WTC11 (cell line): Measurements from ENCODE around the gene SYTL2. TPM values are rescaled to one million over a fixed set of nuclear protein-coding genes. Genes with fewer than 3 reads are reported as not detected.

ENCODE experiments used
- ATAC-seq: fragments of 200-7000 bp; cut with Tn5 transposase; 2 replicates; pipeline ENCODE4 v1.10.0; 2021; ENCODE audit warnings: mild to moderate bottlenecking, moderate library complexity
- CTCF ChIA-PET: fragments of 300-600 bp; sonication (Branson Sonifier 250); formaldehyde crosslinking; loops from one replicate; lab custom pipeline; 2021; ENCODE audit warnings: antibody characterized with exemption; lab: Charles Lee
- POLR2A ChIA-PET: fragments of 350-600 bp; sonication (Branson Sonifier 250); formaldehyde crosslinking; loops from one replicate; lab custom pipeline; 2021; ENCODE audit warnings: antibody characterized with exemption; lab: Charles Lee
- DNase-seq: peaks from one replicate; pipeline ENCODE4 v3.0.0; 2021; ENCODE audit warnings: low spot score
- H3K27ac Mint-ChIP-seq: 2 replicates; pipeline ENCODE4 v1.8.0; 2021; ENCODE audit warnings: mixed read lengths
- H3K27me3 Mint-ChIP-seq: 2 replicates; pipeline ENCODE4 v1.8.0; 2021; ENCODE audit warnings: low read depth, mild to moderate bottlenecking, moderate library complexity, mixed read lengths
- H3K36me3 Mint-ChIP-seq: 2 replicates; pipeline ENCODE4 v1.8.0; 2021; ENCODE audit warnings: mixed read lengths
- H3K4me1 Mint-ChIP-seq: 2 replicates; pipeline ENCODE4 v1.8.0; 2022; ENCODE audit warnings: mixed read lengths
- H3K4me3 Mint-ChIP-seq: 2 replicates; pipeline ENCODE4 v1.8.0; 2021; ENCODE audit warnings: mild to moderate bottlenecking, moderate library complexity, mixed read lengths
- H3K9me3 Mint-ChIP-seq: 2 replicates; pipeline ENCODE4 v1.8.0; 2021; ENCODE audit warnings: mixed read lengths
- CREB1 ChIP-seq: sonication (generic); formaldehyde crosslinking; IDR thresholded peaks from 2 replicates; pipeline ENCODE4 v1.8.0; 2023; ENCODE audit warnings: mild to moderate bottlenecking, missing genetic modification reagents
- CTCF ChIP-seq: fragments of 200-600 bp; IDR thresholded peaks from 2 replicates; pipeline ENCODE4 v1.8.0; 2022; ENCODE audit warnings: antibody characterized with exemption
- E2F5 ChIP-seq: sonication (generic); formaldehyde crosslinking; IDR thresholded peaks from 2 replicates; pipeline ENCODE4 v1.8.1; 2022; ENCODE audit warnings: mild to moderate bottlenecking, moderate library complexity, missing genetic modification reagents
- HMGA2 ChIP-seq: fragments of 250-450 bp; sonication (Bioruptor Pico); IDR thresholded peaks from 2 replicates; pipeline ENCODE4 v1.4.0; 2021; ENCODE audit warnings: mild to moderate bottlenecking, moderate library complexity
- IRF1 ChIP-seq: sonication (generic); formaldehyde crosslinking; IDR thresholded peaks from 2 replicates; pipeline ENCODE4 v1.8.0; 2023; ENCODE audit warnings: missing genetic modification reagents
- OVOL2 ChIP-seq: fragments of 250-450 bp; sonication (Bioruptor Pico); IDR thresholded peaks from 2 replicates; pipeline ENCODE4 v1.9.0; 2021; ENCODE audit warnings: mild to moderate bottlenecking, borderline replicate concordance
- RELA ChIP-seq: sonication (generic); formaldehyde crosslinking; IDR thresholded peaks from 2 replicates; pipeline ENCODE4 v1.8.1; 2022; ENCODE audit warnings: missing genetic modification reagents, mild to moderate bottlenecking, borderline replicate concordance
- ZBTB43 ChIP-seq: sonication (generic); formaldehyde crosslinking; IDR thresholded peaks from 2 replicates; pipeline ENCODE4 v1.8.1; 2023; ENCODE audit warnings: mild to moderate bottlenecking, missing genetic modification reagents
- ZNF232 ChIP-seq: sonication (generic); formaldehyde crosslinking; IDR thresholded peaks from 2 replicates; pipeline ENCODE4 v1.8.0; 2022; ENCODE audit warnings: mild to moderate bottlenecking, missing genetic modification reagents
- ZNF532 ChIP-seq: fragments of 250-450 bp; sonication (Bioruptor Pico); IDR thresholded peaks from 2 replicates; pipeline ENCODE4 v1.9.0; 2021; ENCODE audit warnings: mild to moderate bottlenecking, borderline replicate concordance
- ZSCAN18 ChIP-seq: fragments of 250-450 bp; sonication (Bioruptor Pico); IDR thresholded peaks from 2 replicates; pipeline ENCODE4 v2.1.2; 2022; ENCODE audit warnings: mild to moderate bottlenecking, moderate library complexity
- total RNA-seq: library from RNA; stranded (reverse); gene quantifications from 3 replicates; pipeline ENCODE4 v1.2.3, GENCODE V29; 2021
- TF ChIP-seq, protein P1 (sequence below): sonication (generic); formaldehyde crosslinking; IDR thresholded peaks from 2 replicates; pipeline ENCODE4 v1.8.0; 2022; ENCODE audit warnings: mild to moderate bottlenecking, missing genetic modification reagents
- TF ChIP-seq, protein P2 (sequence below): sonication (generic); formaldehyde crosslinking; IDR thresholded peaks from 2 replicates; pipeline ENCODE4 v1.8.1; 2023; ENCODE audit warnings: mild to moderate bottlenecking, moderate library complexity, missing genetic modification reagents

Gene SYTL2
- total RNA-seq, 1 experiment from 2014 or later: 7.1 TPM

GRCh38 chr11:85732965-85733364 lies 78.0 kb downstream of the SYTL2 start:
- TF ChIP-seq IRF1 (no peak), ZSCAN18 (CRISPR knock-in tag) (no peak), HMGA2 (CRISPR knock-in tag) (no peak)
- TF ChIP-seq, protein P1, sequence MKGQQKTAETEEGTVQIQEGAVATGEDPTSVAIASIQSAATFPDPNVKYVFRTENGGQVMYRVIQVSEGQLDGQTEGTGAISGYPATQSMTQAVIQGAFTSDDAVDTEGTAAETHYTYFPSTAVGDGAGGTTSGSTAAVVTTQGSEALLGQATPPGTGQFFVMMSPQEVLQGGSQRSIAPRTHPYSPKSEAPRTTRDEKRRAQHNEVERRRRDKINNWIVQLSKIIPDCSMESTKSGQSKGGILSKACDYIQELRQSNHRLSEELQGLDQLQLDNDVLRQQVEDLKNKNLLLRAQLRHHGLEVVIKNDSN (CRISPR knock-in tag): no peak
- Mint-ChIP-seq H3K36me3 (peaks cover 2% of the 10 kb centered on the region; the same call in 1 of the 2 replicates), H3K27me3 (no peaks in the 10 kb centered on the region), H3K27ac (no peak overlapping the region), H3K4me1 (peaks cover 8% of the 10 kb centered on the region), H3K9me3 (peaks cover 17% of the 10 kb centered on the region), H3K4me3 (no peak overlapping the region)
- CTCF ChIA-PET: interaction anchor here (0.6 kb wide), 1 partner anchor 65 kb away, joined by 3 read pairs; no protein-coding TSS in a partner anchor
- DNase-seq (no peak), ATAC-seq (no peak)
- POLR2A ChIA-PET: no interaction called here

DNA sequence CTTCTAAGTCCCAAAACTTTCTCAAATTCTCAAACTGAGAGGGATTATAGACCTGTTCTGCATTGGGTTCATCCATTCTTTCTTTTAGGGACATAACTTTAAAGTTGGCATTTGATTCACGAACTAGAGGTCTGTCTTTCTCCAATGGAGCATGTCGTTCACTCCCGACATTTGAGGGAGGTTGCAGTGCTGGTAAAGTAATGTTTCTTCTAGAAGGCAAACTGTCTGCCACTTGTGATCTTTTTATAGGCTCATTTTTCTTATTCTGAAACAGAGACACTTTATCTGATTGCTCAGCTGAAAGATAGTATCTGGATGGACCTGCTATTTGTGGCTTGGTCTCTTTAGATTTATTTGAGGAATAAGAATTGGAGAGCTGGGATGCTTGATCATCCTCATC lies 84.6 kb downstream of the SYTL2 start:
- peaks cover 19% of the 10 kb centered on the region for H3K36me3 Mint-ChIP-seq
- ATAC-seq: no peak
- ChIA-PET CTCF (no interaction called here), POLR2A (no interaction called here)
- H3K27ac Mint-ChIP-seq: no peak overlapping the region
- no peak overlapping the region for H3K4me3 Mint-ChIP-seq
- TF ChIP-seq RELA (CRISPR knock-in tag): no peak
- TF ChIP-seq ZBTB43 (CRISPR knock-in tag): no peak
- TF ChIP-seq CREB1 (CRISPR knock-in tag): no peak
- TF ChIP-seq ZSCAN18 (CRISPR knock-in tag): no peak
- TF ChIP-seq ZNF232: no peak
- no peak for TF ChIP-seq E2F5 (CRISPR knock-in tag)
- TF ChIP-seq CTCF: no peak
- no peak for TF ChIP-seq ZNF532 (CRISPR knock-in tag)
- TF ChIP-seq, protein P2, sequence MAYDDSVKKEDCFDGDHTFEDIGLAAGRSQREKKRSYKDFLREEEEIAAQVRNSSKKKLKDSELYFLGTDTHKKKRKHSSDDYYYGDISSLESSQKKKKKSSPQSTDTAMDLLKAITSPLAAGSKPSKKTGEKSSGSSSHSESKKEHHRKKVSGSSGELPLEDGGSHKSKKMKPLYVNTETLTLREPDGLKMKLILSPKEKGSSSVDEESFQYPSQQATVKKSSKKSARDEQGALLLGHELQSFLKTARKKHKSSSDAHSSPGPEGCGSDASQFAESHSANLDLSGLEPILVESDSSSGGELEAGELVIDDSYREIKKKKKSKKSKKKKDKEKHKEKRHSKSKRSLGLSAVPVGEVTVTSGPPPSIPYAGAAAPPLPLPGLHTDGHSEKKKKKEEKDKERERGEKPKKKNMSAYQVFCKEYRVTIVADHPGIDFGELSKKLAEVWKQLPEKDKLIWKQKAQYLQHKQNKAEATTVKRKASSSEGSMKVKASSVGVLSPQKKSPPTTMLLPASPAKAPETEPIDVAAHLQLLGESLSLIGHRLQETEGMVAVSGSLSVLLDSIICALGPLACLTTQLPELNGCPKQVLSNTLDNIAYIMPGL: no peak
- TF ChIP-seq OVOL2 (CRISPR knock-in tag): no peak
- TF ChIP-seq, all 79 proteins: peak for 0
- no peak for DNase-seq
- Mint-ChIP-seq H3K9me3 (peaks cover 41% of the 10 kb centered on the region), H3K4me1 (peaks cover 14% of the 10 kb centered on the region), H3K27me3 (peaks cover 5% of the 10 kb centered on the region; the same call in 1 of the 2 replicates)
